Muscle layer of duodenum (tissue), 2 donors: ENCODE data around the gene IL12A.

Experiments
- H3K27ac ChIP-seq: one replicate; pipeline ENCODE4 v1.7.0; 2013; ENCODE audit warnings: mild to moderate bottlenecking, low read length
- H3K27me3 ChIP-seq: one replicate; pipeline ENCODE4 v1.7.0; 2013; ENCODE audit warnings: low read depth, mild to moderate bottlenecking, control low read depth, low read length
- H3K36me3 ChIP-seq, 2 donors: one replicate each; pipeline ENCODE4 v1.7.0; 2013; ENCODE audit warnings: low read length in 2 of 2, control low read depth in 1 of 2, mild to moderate bottlenecking in 1 of 2; ENCODE audit not compliant: insufficient read depth in 2 of 2, control insufficient read depth in 1 of 2
- H3K4me1 ChIP-seq, 2 donors: one replicate each; pipeline ENCODE4 v1.7.0; 2013; ENCODE audit warnings: low read length in 2 of 2, mild to moderate bottlenecking in 2 of 2, control low read depth in 1 of 2, moderate library complexity in 1 of 2; ENCODE audit not compliant: insufficient read depth in 2 of 2, control insufficient read depth in 1 of 2
- H3K4me3 ChIP-seq, 2 donors: one replicate each; pipeline ENCODE4 v1.7.0; 2013; ENCODE audit warnings: low read length in 2 of 2, low read depth in 1 of 2, mild to moderate bottlenecking in 1 of 2
- H3K9me3 ChIP-seq, 2 donors: one replicate each; pipeline ENCODE4 v1.7.0; 2013; ENCODE audit warnings: low read length in 2 of 2, control low read depth in 1 of 2, mild to moderate bottlenecking in 1 of 2; ENCODE audit not compliant: control insufficient read depth in 1 of 2
- donor health status: healthy.

The IL12A gene

DNA sequence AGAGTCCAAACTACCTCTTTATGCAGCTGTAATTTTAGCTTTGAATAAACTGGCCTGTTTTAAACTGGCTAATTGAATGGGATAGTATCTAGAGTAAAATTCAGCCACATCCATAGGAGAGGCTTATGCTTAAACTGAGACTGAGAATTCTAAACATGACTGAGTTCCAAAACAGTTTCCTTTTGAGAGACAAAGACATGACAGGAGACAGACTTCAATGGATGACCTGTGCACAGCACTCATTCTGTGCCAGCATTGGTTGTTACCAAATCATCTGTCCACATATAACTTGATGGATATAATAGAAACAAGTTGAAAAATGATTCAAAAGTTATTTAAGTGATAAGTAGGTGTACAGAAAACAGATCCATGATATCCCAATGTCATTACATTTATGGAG, 20.9 kb downstream of the IL12A start:
- Histone ChIP-seq H3K9me3 (no peaks in the 10 kb centered on the region), H3K27me3 (no peaks in the 10 kb centered on the region), H3K4me3 (no peak overlapping the region), H3K36me3 (no peaks in the 10 kb centered on the region), H3K27ac (no peak overlapping the region), H3K4me1 (no peaks in the 10 kb centered on the region)

DNA sequence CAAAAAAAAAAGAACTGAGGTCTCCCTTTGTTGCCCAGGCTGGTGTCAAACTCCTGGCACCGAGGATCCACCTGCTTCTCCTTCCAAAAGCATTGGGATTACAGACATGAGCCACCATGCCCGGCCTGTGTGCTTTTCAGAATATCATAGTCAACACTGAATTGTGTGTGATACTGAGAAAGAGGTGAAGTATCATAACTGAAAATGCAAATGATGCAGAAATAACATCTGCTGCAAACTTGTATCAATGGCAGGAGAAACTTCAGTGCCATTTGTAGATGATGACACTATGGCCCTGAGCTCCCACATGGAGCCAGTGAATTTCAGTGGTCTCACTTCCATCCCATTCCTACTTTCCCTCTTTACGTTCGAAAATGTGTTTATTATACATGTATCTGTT, 21.9 kb downstream of the IL12A start:
- Histone ChIP-seq H3K36me3 (no peaks in the 10 kb centered on the region), H3K9me3 (no peaks in the 10 kb centered on the region), H3K4me3 (no peak overlapping the region), H3K27ac (no peak overlapping the region), H3K4me1 (no peaks in the 10 kb centered on the region), H3K27me3 (no peaks in the 10 kb centered on the region)

DNA sequence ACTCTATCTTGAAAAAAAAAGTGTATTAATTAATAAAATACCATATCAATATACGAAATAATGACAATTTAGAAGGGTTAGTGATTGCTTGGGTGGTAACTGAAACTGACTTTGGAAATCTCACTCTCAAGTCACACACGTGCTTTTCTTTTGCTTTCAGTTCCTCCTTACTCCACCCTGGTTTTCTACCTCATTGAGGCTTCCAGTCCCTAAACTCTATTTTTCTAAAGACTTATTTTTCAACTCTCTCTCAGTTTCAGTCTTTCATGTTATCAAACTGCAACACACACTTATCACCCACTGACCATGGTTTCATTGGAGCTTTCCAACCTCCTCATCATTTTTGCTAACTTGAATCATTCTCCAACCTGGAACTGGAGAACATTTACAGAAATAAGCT, 23.5 kb downstream of the IL12A start:
- no peaks in the 10 kb centered on the region for H3K9me3 ChIP-seq
- H3K4me1 ChIP-seq: no peaks in the 10 kb centered on the region
- H3K4me3 ChIP-seq: no peak overlapping the region
- H3K27me3 ChIP-seq: no peaks in the 10 kb centered on the region
- H3K27ac ChIP-seq: no peak overlapping the region
- no peaks in the 10 kb centered on the region for H3K36me3 ChIP-seq

DNA sequence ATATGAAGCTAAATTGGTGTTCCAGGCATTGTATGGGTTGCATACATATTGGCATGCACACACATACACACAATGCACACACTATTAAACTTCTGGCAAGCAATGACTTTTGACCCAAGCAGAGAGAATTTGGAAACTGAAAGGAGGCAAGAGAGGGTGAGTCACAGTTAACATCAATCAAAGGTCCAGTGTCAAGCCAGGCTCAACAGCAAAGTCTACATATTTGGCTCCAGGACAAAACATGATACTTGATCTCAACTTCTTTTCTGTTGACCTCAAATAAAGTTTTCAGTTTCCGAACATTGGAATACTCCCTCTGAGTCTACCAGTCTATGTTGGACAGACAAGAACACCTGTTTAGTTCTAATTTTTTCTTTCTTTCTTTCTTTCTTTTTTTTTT, 28.3 kb downstream of the IL12A start:
- H3K4me3 ChIP-seq: no peak overlapping the region
- no peak overlapping the region for H3K27ac ChIP-seq
- no peaks in the 10 kb centered on the region for H3K36me3 ChIP-seq
- H3K9me3 ChIP-seq: no peaks in the 10 kb centered on the region
- H3K4me1 ChIP-seq: no peaks in the 10 kb centered on the region
- peaks cover 3% of the 10 kb centered on the region for H3K27me3 ChIP-seq

DNA sequence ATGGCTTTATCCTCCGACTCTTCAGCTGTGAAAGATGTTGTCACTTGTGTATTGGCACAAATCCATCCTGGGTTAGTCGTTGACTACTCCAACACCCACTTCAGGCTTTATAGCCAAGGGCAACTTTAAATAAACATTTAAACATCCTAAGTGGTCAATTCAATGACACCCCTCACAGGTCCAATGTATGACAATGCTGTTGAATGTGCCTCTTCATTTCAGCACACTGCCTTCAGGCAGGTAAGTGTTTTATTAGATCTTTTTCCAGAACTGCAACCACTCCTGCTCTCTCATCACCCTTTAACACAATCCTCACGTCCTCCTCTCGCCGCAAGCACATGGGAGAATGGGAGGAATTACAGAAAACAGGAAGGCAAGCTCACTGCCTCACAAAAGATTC, 30.3 kb downstream of the IL12A start:
- H3K9me3 ChIP-seq: no peaks in the 10 kb centered on the region
- H3K27me3 ChIP-seq: peaks cover 3% of the 10 kb centered on the region
- H3K4me1 ChIP-seq: no peaks in the 10 kb centered on the region
- no peaks in the 10 kb centered on the region for H3K36me3 ChIP-seq
- H3K4me3 ChIP-seq: no peak overlapping the region
- no peak overlapping the region for H3K27ac ChIP-seq

DNA sequence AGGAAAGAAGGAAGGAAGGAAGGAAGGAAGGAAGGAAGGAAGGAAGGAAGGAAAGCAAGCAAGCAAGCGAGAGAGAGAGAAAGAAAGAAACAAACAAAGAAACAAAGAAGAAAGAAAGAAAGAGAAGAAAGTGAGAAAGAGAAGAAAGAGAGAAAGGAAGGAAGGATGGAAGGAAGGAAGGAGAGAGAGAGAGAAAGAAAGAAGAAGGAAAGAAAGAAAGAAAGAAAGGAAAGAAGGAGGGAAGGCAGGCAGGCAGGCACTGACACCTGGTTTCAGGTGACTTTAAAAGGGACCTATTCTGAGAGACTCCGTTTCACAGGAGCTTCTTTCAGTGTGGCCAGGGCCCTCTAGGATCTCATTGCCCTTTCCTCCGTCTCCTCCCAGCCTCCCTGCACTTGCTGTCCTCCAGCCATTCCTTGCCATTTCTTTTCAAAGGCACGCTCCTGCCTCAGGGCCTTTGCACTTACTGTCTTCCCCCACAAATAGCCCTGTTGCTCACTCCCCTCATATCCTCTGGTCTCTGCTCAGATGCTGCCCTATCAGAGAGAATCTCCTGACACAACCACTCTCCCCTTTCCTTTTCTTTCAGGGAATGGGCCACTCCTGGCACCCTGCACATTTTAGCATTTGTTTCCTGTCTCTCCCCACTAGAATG, 31.5 kb downstream of the IL12A start:
- Histone ChIP-seq H3K27ac (no peak overlapping the region), H3K4me1 (no peaks in the 10 kb centered on the region), H3K9me3 (no peaks in the 10 kb centered on the region), H3K27me3 (peaks cover 3% of the 10 kb centered on the region), H3K36me3 (no peaks in the 10 kb centered on the region), H3K4me3 (no peak overlapping the region)

DNA sequence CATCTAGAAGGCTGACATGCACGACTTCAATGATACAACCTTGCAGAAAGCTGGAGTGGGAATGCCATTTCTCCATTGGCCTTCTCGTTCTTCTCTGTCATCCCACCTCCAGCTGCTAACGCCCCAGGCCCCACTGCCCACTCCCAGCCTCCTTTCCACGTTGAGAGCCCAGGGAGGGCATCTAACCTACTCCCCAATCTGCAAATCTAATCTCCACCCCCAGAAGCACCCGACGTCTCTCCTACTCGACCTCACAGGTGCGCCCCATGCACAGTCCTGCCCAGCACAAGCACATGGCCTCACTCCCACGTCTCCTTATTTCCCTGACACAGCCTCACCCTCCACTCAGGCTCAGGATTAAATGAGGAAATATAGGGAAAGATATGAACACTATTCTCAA, 33.4 kb downstream of the IL12A start:
- H3K36me3 ChIP-seq: no peaks in the 10 kb centered on the region
- peaks cover 3% of the 10 kb centered on the region for H3K27me3 ChIP-seq
- no peaks in the 10 kb centered on the region for H3K4me1 ChIP-seq

DNA sequence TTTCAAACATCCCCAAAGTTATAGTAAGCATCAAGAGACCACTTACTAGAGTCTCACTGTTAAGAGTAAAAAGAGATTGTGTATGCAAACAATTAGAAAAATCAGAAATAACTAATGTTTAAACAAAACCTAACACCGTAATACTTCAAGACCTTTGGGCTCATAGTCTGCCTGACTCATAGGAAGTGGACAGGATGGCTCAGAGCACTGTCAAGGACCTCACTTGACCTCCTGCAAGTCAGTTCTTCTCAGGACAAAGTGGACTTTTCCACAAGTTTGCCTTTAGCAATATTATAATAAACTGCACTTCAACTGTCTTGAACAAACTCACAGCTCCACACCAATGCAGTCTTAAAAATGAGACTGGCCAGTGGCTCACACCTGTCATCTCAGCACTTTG, 34.8 kb downstream of the IL12A start:
- H3K4me1 ChIP-seq: no peaks in the 10 kb centered on the region
- H3K4me3 ChIP-seq: no peak overlapping the region
- H3K36me3 ChIP-seq: no peaks in the 10 kb centered on the region
- H3K27ac ChIP-seq: no peak overlapping the region
- peaks cover 3% of the 10 kb centered on the region for H3K27me3 ChIP-seq
- H3K9me3 ChIP-seq: no peaks in the 10 kb centered on the region

More for the DNA sequence above, 33.4 kb downstream of the IL12A start:
- H3K27ac ChIP-seq: no peak overlapping the region
- no peaks in the 10 kb centered on the region for H3K9me3 ChIP-seq
- H3K4me3 ChIP-seq: no peak overlapping the region

DNA sequence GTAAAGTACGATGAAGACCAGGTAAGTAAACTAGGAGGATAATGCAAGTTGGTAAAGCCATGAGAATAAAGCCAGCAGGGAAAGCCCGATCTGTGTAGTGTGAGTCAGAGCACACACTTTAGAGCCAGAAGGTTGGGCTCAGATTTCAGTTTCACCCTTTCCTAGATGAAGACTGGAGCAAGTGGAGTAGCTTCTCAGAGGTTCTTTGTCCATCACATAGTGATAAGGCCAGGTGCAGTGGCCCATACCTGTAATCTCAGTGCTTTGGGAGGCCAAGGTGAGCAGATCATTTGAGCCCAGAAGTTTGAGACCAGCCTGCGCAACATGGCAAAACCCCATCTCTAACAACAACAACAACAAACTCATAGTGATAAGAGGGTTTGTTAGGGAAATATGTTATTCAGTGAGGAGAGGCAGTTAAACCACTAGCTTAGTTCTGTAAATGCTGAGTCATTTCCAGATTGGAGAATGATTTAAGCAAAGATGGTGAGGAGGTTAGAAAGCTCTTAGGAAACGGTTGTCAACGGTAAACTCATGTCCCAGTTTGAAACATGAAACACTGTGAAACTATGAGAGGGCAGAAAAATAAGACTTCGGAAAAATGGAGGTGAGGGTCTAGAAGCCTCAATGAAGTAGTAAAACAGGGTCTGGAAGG, 39.0 kb downstream of the IL12A start:
- H3K4me1 ChIP-seq: no peaks in the 10 kb centered on the region
- H3K27me3 ChIP-seq: no peaks in the 10 kb centered on the region
- no peaks in the 10 kb centered on the region for H3K36me3 ChIP-seq
- no peak overlapping the region for H3K27ac ChIP-seq
- no peaks in the 10 kb centered on the region for H3K9me3 ChIP-seq
- no peak overlapping the region for H3K4me3 ChIP-seq

DNA sequence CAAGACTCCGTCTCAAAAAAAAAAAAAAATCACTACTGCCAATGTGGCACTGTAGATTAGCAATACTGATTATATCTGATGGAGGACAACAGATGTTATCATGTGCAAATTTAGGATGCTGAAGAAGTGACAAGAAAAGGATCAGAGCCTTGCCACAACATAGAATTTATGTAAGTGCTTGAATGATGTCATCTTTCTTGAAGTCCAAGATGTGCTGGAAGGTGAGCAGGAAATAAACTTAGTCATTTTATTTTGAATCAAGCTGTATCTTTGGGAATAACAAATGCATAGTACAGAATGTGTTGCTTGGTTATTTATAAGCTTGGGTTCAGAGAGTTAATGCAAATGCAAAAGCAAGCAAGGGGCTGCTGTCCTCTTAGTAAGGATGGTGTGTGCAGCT, 47.1 kb downstream of the IL12A start:
- Histone ChIP-seq H3K4me3 (no peak overlapping the region), H3K36me3 (no peaks in the 10 kb centered on the region), H3K9me3 (no peaks in the 10 kb centered on the region), H3K27ac (no peak overlapping the region), H3K27me3 (peaks cover 4% of the 10 kb centered on the region), H3K4me1 (peaks cover 0 to 8% of the 10 kb centered on the region in 2 donors)

DNA sequence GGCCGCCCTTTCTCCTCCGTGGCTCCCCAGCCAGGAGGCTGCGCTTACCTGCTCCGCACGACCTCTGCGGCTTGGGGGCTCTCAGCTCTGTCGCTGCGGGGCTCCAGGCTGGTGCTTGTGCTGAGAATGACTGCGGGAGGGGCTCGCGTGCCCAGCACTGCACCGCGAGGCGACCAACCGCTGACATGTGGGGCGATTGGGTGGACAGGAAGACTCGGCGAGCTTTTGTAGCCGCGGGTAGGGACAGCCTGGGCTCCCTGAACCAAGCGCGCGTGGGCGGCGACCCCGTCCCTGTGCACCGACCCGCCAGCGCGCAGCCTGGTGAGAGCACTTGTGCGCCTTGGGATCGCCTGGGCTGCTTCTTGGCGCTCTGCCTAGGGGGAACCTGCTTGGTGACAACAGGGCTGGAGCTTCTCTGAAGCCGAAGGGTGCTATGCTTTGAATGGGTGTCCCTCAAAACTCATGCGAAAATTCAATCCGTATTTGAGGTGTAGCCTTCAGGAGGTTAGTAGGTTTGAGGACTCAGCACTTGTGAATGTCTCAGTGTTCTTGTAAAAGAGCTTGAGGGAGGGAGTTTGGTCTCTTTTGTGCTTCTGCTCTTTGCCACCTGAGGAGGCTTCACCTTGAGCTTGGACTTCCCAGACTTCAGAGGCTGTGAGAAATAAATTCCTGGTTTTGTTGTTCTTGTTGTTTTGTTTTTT, 50.4 kb downstream of the IL12A start:
- peaks cover 4% of the 10 kb centered on the region for H3K27me3 ChIP-seq
- H3K36me3 ChIP-seq: no peaks in the 10 kb centered on the region
- peaks cover 0 to 8% of the 10 kb centered on the region in 2 donors for H3K4me1 ChIP-seq
- H3K4me3 ChIP-seq: peak overlapping the region; percentile 16 to 44
- no peak overlapping the region for H3K27ac ChIP-seq
- H3K9me3 ChIP-seq: peaks cover 0 to 4% of the 10 kb centered on the region in 2 donors
